H54 (cell line): ENCODE results near the gene OR6B1.
A peak's percentile ranks its signal among the peaks of the same experiment; 100 is the strongest.

Experiments used
- DNase-seq: peaks from one replicate; pipeline ENCODE4 v3.0.0; 2011; ENCODE audit warnings: low spot score, mixed read lengths; ENCODE audit not compliant: insufficient read length
- FAIRE-seq: peaks from 3 replicates; lab custom pipeline; 2011; peaks lifted over from hg19 to GRCh38; lab: Jason Lieb, UNC
- POLR2A ChIP-seq: IDR thresholded peaks from 2 replicates; pipeline ENCODE4 v1.6.1; 2011; ENCODE audit warnings: low read depth, mild to moderate bottlenecking, low read length

OR6B1 gene

GRCh38 chr7:144011458-144012230, 11.5 kb downstream of the OR6B1 start:
- no peak for FAIRE-seq
- TF ChIP-seq POLR2A, result no peak
- DNase-seq, result no peak

GRCh38 chr7:144018065-144018464, 17.9 kb downstream of the OR6B1 start:
- no peak for TF ChIP-seq POLR2A
- no peak for FAIRE-seq
- no peak for DNase-seq

DNA sequence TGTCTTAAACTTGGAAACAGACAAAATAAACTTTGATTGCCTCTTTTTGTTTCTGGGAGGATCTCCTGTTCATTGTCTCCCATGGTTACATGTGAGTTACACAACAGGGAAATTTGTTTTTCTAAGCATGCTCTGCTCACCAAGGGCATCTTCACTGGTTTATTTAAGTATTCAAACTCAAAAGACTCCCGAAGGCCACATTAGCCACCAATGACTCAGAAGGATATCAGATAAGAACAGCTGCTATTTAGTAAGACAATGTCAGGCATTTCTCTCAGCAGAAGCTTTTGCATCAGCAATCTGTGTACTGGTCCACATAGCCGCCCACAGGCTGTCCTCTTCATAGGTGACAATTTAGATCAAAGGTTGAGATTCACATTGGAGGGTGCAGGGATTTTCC, 19.3 kb downstream of the OR6B1 start:
- TF ChIP-seq POLR2A, result no peak
- no peak for DNase-seq
- FAIRE-seq, result no peak

- FAIRE-seq (no peak), DNase-seq (no peak)
- no peak for TF ChIP-seq POLR2A
These were observed 20.2 kb downstream of the OR6B1 start for GRCh38 chr7:144020340-144020739.

DNA sequence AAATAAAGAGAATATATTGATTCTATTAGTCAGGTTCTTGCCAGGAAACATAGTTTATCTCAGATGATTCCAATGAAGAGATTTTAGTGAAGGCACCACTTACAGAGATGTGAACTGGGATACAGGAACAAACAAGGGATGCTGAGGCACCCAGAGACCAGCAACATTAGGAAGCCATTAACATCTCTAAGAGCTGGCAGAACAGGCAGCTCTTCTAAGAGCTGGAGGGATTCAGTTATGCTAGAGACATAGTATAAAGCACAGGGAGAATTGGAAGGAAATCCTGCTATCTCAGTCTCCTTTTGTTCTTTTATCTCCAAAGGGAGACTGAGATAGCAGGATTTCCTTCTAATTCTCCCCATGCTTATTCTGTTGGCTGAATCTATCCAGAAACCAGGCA, 22.0 kb downstream of the OR6B1 start:
- no peak for FAIRE-seq
- no peak for DNase-seq
- TF ChIP-seq POLR2A, result no peak

- TF ChIP-seq POLR2A, result no peak
- DNase-seq (no peak), FAIRE-seq (no peak)
These were observed 23.2 kb downstream of the OR6B1 start for GRCh38 chr7:144023171-144023827.

DNA sequence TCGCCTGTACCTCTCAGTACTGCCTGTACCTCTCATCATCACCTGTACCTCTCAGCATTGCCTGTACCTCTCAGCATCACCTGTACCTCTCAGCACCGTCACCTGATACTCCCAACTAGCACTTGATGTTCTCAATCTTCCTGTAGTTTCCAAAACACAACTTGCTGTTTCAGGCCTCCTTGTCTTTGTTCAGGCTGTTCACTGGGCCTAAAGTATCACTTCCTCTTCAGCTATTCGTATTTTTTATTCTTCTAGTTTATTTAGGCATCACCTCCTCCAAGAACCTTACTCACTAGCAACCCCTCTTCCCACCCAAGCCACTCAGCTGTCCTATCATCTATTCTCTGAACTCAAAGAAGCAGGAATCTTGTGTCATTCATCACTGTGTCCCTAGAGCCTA, 24.1 kb downstream of the OR6B1 start:
- TF ChIP-seq POLR2A, result no peak
- DNase-seq (no peak), FAIRE-seq (no peak)

DNA sequence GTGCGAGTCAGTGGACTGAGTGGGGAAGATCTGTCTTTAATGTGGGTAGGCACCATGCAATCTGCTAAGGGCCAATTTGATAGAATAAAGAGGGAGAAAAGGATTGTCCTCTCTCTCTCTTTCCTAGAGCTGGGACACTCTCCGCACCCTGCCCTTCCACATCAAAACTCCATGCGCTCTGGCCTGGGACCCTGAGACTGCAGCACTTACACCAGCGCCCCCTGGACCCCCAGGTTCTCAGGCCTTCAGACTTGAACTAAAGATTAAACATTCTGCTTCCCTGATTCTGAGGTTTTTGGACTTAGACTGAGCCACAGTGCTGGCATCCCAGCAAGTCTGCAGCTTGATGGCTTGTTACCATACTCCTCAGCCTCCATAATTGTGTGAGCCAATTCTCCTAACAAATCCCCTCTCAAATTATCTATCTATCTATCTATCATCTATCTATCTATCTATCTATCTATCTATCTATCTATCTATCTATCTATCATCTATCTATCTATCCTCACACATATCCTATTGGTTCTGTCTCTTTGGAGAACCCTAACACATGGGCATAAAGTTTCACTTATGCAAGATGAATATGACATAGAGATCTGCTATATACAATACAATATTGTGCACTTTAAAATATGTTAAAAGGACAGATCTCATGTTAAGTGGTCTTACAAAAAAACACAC, 26.2 kb downstream of the OR6B1 start:
- no peak for DNase-seq
- no peak for FAIRE-seq
- TF ChIP-seq POLR2A, result no peak

GRCh38 chr7:144027070-144027469, 26.9 kb downstream of the OR6B1 start:
- FAIRE-seq (peak; percentile 36), DNase-seq (no peak)

DNA sequence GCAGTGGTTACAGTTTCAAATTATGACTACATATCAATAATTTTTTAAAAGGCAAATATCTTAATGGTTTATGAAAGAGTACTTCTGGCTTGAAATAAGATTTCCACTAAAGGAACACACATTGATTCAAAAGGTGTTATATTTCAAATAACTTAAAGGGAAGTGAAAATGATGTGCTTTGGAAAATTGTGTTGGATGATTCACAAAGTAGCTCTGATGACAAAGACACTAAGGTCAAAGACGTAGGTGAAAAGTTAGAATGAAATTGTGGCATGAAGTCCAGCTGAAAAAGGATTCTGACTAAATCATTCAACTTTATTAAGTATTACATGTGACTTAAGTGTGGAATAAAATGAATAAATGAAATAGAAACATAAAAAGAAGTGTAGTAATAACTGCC, 27.9 kb downstream of the OR6B1 start:
- no peak for TF ChIP-seq POLR2A
- FAIRE-seq (no peak), DNase-seq (no peak)

More at GRCh38 chr7:144027070-144027469, 26.9 kb downstream of the OR6B1 start:
- TF ChIP-seq POLR2A, result no peak

- DNase-seq (no peak), FAIRE-seq (no peak)
- no peak for TF ChIP-seq POLR2A
These were observed 28.4 kb downstream of the OR6B1 start for GRCh38 chr7:144028547-144028946.

GRCh38 chr7:144032516-144032915, 32.4 kb downstream of the OR6B1 start:
- FAIRE-seq, result no peak
- no peak for TF ChIP-seq POLR2A
- DNase-seq, result no peak

DNA sequence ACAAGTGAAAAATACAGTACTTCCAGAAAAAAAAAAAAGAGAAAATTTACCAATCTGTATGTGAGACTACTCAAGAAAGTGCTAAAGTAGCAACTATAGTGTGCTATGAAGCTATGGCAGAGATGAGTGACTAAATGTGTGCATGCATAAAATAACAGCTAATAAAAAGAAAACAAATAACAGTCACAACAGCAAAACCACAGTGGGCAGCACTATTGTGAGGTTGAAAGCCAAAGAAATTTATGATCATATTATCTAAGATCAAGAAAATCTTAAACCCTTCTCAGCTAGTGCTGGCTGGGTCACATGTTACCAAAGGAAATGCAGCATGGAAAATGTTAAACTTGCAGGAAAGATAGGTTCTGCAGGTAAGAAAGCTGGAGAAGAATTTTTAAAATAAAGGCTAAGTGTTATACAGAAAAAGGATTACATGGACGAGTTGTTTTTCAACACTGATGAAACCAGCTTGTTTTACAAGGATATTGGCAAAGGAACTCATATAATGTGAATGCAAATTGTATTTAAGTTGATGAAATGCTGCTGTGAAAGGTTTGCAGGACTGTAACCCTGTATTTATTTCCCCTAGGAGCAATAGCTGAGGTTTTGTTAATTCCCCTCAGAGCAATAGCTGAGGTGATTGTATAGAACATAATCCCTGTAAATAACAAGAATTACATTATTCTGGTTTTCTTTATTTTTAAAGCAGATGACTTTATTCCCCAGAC, 33.0 kb downstream of the OR6B1 start:
- no peak for FAIRE-seq
- DNase-seq, result no peak
- no peak for TF ChIP-seq POLR2A

DNA sequence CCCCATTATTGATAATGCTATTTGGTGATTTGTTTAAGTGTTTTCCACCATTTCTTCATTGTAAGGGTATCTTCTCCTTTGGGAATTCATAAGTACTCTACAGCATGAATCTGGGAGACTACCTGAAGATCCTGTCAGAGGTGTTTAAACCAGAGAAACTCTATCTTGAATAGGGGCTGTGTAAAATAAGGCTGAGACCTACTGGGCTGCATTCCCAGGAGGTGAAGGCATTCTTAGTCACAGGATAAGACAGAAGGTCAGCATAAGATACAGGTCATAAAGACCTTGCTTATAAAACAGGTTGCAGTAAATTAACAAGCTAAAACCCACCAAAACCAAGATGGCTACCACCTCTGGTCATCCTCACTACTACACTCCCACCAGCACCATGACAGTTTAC, 35.3 kb downstream of the OR6B1 start:
- no peak for DNase-seq
- no peak for FAIRE-seq
- no peak for TF ChIP-seq POLR2A
